A549 (cell line): ENCODE data around the gene DIS3L2. TPM values are rescaled to one million over a fixed set of nuclear protein-coding genes. Genes with fewer than 3 reads are reported as not detected.

ENCODE experiments used
- ATAC-seq, 2 experiments: fragments of 200-7000 bp in 1 of 2; fragments of >200 bp in 1 of 2; cut with Nextera tagmentation in 1 of 2; cut with Tn5 transposase in 1 of 2; 3 replicates each; pipeline versions ENCODE4 v1.8.0 to v1.9.1; 2018 to 2020; ENCODE audit warnings: mild to moderate bottlenecking in 1 of 2, moderate library complexity in 1 of 2
- CTCF ChIA-PET: fragments of 300-600 bp; sonication (Branson Sonifier 250); formaldehyde crosslinking; extraction: SDS; loops from one replicate; lab custom pipeline; 2021; ENCODE audit warnings: antibody characterized with exemption, inconsistent platforms; lab: Yijun Ruan, JAX
- POLR2A ChIA-PET: fragments of 350-600 bp; formaldehyde crosslinking; extraction: SDS; loops from one replicate; lab custom pipeline; 2021; ENCODE audit warnings: antibody characterized with exemption, inconsistent platforms; lab: Yijun Ruan, JAX
- DNase-seq, 2 experiments: peaks; one replicate each; pipeline versions ENCODE4 v3.0.0 to v3.0.0-alpha.2; 2011 to 2016; ENCODE audit warnings: low read depth in 1 of 2, low spot score in 1 of 2
- FAIRE-seq: peaks from 2 replicates; lab custom pipeline; 2011; peaks lifted over from hg19 to GRCh38; lab: Jason Lieb, UNC
- H3K27ac ChIP-seq, 2 experiments: fragments of >200 bp; sonication (Bioruptor Twin); formaldehyde crosslinking; 3 replicates each; pipeline ENCODE4 v1.5.1; 2016 to 2017
- H3K4me1 ChIP-seq: fragments of >200 bp; sonication (Bioruptor Twin); formaldehyde crosslinking; 3 replicates; pipeline ENCODE4 v1.6.1; 2016
- H3K4me2 ChIP-seq: fragments of >200 bp; sonication (Bioruptor Twin); formaldehyde crosslinking; 3 replicates; pipeline ENCODE4 v1.6.1; 2016
- H3K4me3 ChIP-seq: fragments of >200 bp; sonication (Bioruptor Twin); formaldehyde crosslinking; 3 replicates; pipeline ENCODE4 v1.5.1; 2016
- H3K9me3 ChIP-seq: fragments of >200 bp; sonication (Bioruptor Twin); formaldehyde crosslinking; 3 replicates; pipeline ENCODE4 v1.6.1; 2016
- BCL3 ChIP-seq: fragments of >200 bp; sonication (Bioruptor Twin); formaldehyde crosslinking; IDR thresholded peaks from 3 replicates; pipeline ENCODE4 v1.6.1; 2016
- CBX2 ChIP-seq: fragments of 200-600 bp; sonication (generic); IDR thresholded peaks from 2 replicates; pipeline ENCODE4 v1.6.1; 2016; ENCODE audit warnings: low read depth, mild to moderate bottlenecking, borderline replicate concordance
- CBX8 ChIP-seq: fragments of 200-600 bp; sonication (generic); IDR thresholded peaks from 2 replicates; pipeline ENCODE4 v1.6.1; 2016
- CEBPB ChIP-seq, 2 experiments: fragments of >200 bp in 1 of 2; sonication (Bioruptor Twin) in 1 of 2; formaldehyde crosslinking in 1 of 2; IDR thresholded peaks; 2 replicates each; pipeline ENCODE4 v1.6.1; 2012 to 2016
- CHD2 ChIP-seq: fragments of 150-350 bp; IDR thresholded peaks from 2 replicates; pipeline ENCODE4 v1.6.1; 2014; ENCODE audit warnings: low read length; ENCODE audit not compliant: partially characterized antibody
- CHD4 ChIP-seq: fragments of 200-600 bp; sonication (generic); IDR thresholded peaks from 2 replicates; pipeline ENCODE4 v1.6.1; 2016; ENCODE audit warnings: antibody characterized with exemption, mild to moderate bottlenecking, borderline replicate concordance
- EP300 ChIP-seq, 2 experiments: fragments of >200 bp; sonication (Bioruptor Twin); formaldehyde crosslinking; IDR thresholded peaks; 2 replicates in 1 of 2; 3 replicates in 1 of 2; pipeline ENCODE4 v1.6.1; 2016 to 2017
- ESRRA ChIP-seq: fragments of 150-350 bp; IDR thresholded peaks from 2 replicates; pipeline ENCODE4 v1.6.1; 2014; ENCODE audit warnings: mild to moderate bottlenecking, low read length, borderline replicate concordance
- FOSB ChIP-seq: fragments of 250-450 bp; sonication (Bioruptor Pico); IDR thresholded peaks from 2 replicates; pipeline ENCODE4 v1.5.0; 2020; ENCODE audit warnings: mild to moderate bottlenecking, moderate library complexity
- HOXA7 ChIP-seq: fragments of 250-450 bp; sonication (Bioruptor Pico); IDR thresholded peaks from 2 replicates; pipeline ENCODE4 v1.5.0; 2020; ENCODE audit warnings: mild to moderate bottlenecking, moderate library complexity
- HOXB5 ChIP-seq: fragments of 250-450 bp; sonication (Bioruptor Pico); IDR thresholded peaks from 2 replicates; pipeline ENCODE4 v1.5.0; 2020; ENCODE audit warnings: mild to moderate bottlenecking, moderate library complexity
- JUNB ChIP-seq: fragments of >200 bp; sonication (Bioruptor Twin); formaldehyde crosslinking; IDR thresholded peaks from 2 replicates; pipeline ENCODE4 v1.6.1; 2016
- KDM5A ChIP-seq: fragments of 200-600 bp; sonication (generic); IDR thresholded peaks from 2 replicates; pipeline ENCODE4 v1.6.1; 2016; ENCODE audit warnings: antibody characterized with exemption, mild to moderate bottlenecking
- MAFK ChIP-seq: fragments of 450-650 bp; IDR thresholded peaks from 2 replicates; pipeline ENCODE4 v1.6.1; 2014; ENCODE audit not compliant: partially characterized antibody
- MAX ChIP-seq: IDR thresholded peaks from 2 replicates; pipeline ENCODE4 v1.6.1; 2012
- MAZ ChIP-seq: fragments of 150-350 bp; IDR thresholded peaks from 2 replicates; pipeline ENCODE4 v1.6.1; 2014; ENCODE audit warnings: antibody characterized with exemption, low read depth, low read length, borderline replicate concordance
- MYC ChIP-seq: IDR thresholded peaks from 2 replicates; pipeline ENCODE4 v1.6.1; 2012; ENCODE audit warnings: mild to moderate bottlenecking, inconsistent platforms, low read length, improper control_type of control experiment, borderline replicate concordance
- NPAS2 ChIP-seq: fragments of 250-450 bp; sonication (Bioruptor Pico); IDR thresholded peaks from 2 replicates; pipeline ENCODE4 v1.8.0; 2022; ENCODE audit warnings: mild to moderate bottlenecking, moderate library complexity, borderline replicate concordance
- POLR2A ChIP-seq: IDR thresholded peaks from 2 replicates; pipeline ENCODE4 v1.6.1; 2012; ENCODE audit warnings: mild to moderate bottlenecking, low read length
- RARB ChIP-seq: fragments of 250-450 bp; sonication (Bioruptor Pico); IDR thresholded peaks from 2 replicates; pipeline ENCODE4 v1.8.0; 2021; ENCODE audit warnings: mild to moderate bottlenecking, moderate library complexity
- RCOR1 ChIP-seq: fragments of 150-350 bp; IDR thresholded peaks from 2 replicates; pipeline ENCODE4 v1.6.1; 2014; ENCODE audit warnings: antibody characterized with exemption, low read length, low read depth
- USF2 ChIP-seq: fragments of 450-650 bp; IDR thresholded peaks from 2 replicates; pipeline ENCODE4 v1.6.1; 2014; ENCODE audit warnings: antibody characterized with exemption
- ZC3H11A ChIP-seq: fragments of 450-650 bp; IDR thresholded peaks from 2 replicates; pipeline ENCODE4 v1.6.1; 2014; ENCODE audit warnings: antibody characterized with exemption, mild to moderate bottlenecking
- ZFP36 ChIP-seq: fragments of 450-650 bp; IDR thresholded peaks from 2 replicates; pipeline ENCODE4 v1.6.1; 2014; ENCODE audit warnings: borderline replicate concordance; ENCODE audit not compliant: partially characterized antibody
- ZSCAN20 ChIP-seq: fragments of 250-450 bp; sonication (Bioruptor Pico); IDR thresholded peaks from 2 replicates; pipeline ENCODE4 v1.8.0; 2022; ENCODE audit warnings: mild to moderate bottlenecking, moderate library complexity
- WGBS: methylation state at CpG from one replicate; pipeline ENCODE4 v1.1.6; 2017; ENCODE audit errors: missing lambda C conversion rate; 5-methylcytosine and 5-hydroxymethylcytosine counted together
- polyA plus RNA-seq, 4 experiments: library from polyadenylated mRNA; depleted of rRNA in 3 of 4; stranded (reverse); fragments of >200 nt; fragmentation: RNase III in 1 of 4; extraction: RNeasy Plus Mini Kit Qiagen cat#74134 plus additional on column Dnase treatment in 1 of 4; gene quantifications; 2 replicates in 3 of 4; 3 replicates in 1 of 4; pipeline ENCODE4 v1.2.3, GENCODE V29; 2011 to 2017

DIS3L2 gene
- polyA plus RNA-seq, 2 of the 4 experiments (the other 2 are of a cell fraction): 14.9 to 15.4 TPM

- no peak for FAIRE-seq
- CTCF ChIA-PET: no interaction called here
- H3K4me2 ChIP-seq: no peak overlapping the region
- no peak overlapping the region for H3K4me3 ChIP-seq
- 0 out of 3 replicates have a peak, but pooled peaks cover 2% of the 10 kb centered on the region for H3K9me3 ChIP-seq
- TF ChIP-seq EP300 (IDR thresholded peaks at IDR 0.05) (no peak), ESRRA (no peak), MAFK (peak; percentile 37), CEBPB (IDR thresholded peaks at IDR 0.05) (no peak), RARB (CRISPR knock-in tag) (no peak), RCOR1 (no peak), USF2 (no peak), CBX8 (no peak)
- H3K4me1 ChIP-seq: peaks cover 20% of the 10 kb centered on the region
- ATAC-seq: no peak
- 92% methylated on average over 3 of the region's 3 CpGs for WGBS
- POLR2A ChIA-PET: no interaction called here
- DNase-seq: no peak
- 0 out of 6 replicates have a peak overlapping the region, but pooled peaks of 1 of the 2 experiments have one; percentile 34 for H3K27ac ChIP-seq
These were observed 115.2 kb downstream of the DIS3L2 start for GRCh38 chr2:232076736-232077135.

- TF ChIP-seq ZSCAN20 (CRISPR knock-in tag): no peak
- no peak for TF ChIP-seq NPAS2 (CRISPR knock-in tag)
- H3K4me2 ChIP-seq: no peak overlapping the region
- 87% methylated on average over 5 of the region's 5 CpGs for WGBS
- CTCF ChIA-PET: interaction anchor here (1.6 kb wide), 1 partner anchor 10 kb away, joined by 3 read pairs; no protein-coding TSS in a partner anchor
- DNase-seq: no peak
- H3K4me3 ChIP-seq: no peak overlapping the region
- no peaks in the 10 kb centered on the region for H3K4me1 ChIP-seq
- no peak for ATAC-seq
- POLR2A ChIA-PET: no interaction called here
- H3K27ac ChIP-seq: no peak overlapping the region
- FAIRE-seq: no peak
- H3K9me3 ChIP-seq: peaks cover 16% of the 10 kb centered on the region
These were observed 123.7 kb downstream of the DIS3L2 start for GRCh38 chr2:232085164-232085563.

- ChIA-PET CTCF (no interaction called here), POLR2A (no interaction called here)
- FAIRE-seq: no peak
- no peak overlapping the region for H3K4me3 ChIP-seq
- peaks cover 16% of the 10 kb centered on the region for H3K9me3 ChIP-seq
- 91% methylated on average over 16 of the region's 16 CpGs for WGBS
- no peak overlapping the region for H3K4me2 ChIP-seq
- no peak overlapping the region for H3K27ac ChIP-seq
- DNase-seq: no peak
- no peak for ATAC-seq
- no peaks in the 10 kb centered on the region for H3K4me1 ChIP-seq
- TF ChIP-seq MAX (no peak), CHD4 (no peak), CBX2 (no peak), POLR2A (no peak), HOXA7 (CRISPR knock-in tag) (no peak), BCL3 (no peak), JUNB (no peak), ESRRA (no peak), CHD2 (no peak), ZC3H11A (no peak), KDM5A (no peak), RCOR1 (no peak), MAZ (no peak), MYC (no peak), ZFP36 (no peak), HOXB5 (no peak), EP300 (IDR thresholded peaks at IDR 0.05) (no peak), FOSB (no peak)
These were observed 124.4 kb downstream of the DIS3L2 start for GRCh38 chr2:232085826-232086425.
